Measurements from ENCODE around the gene RASGRF2.

The RASGRF2 gene

GRCh38 chr5:81213070-81213469 lies 252.9 kb downstream of the RASGRF2 start:
- no peak for DNase-seq

- DNase-seq: no peak
Observed at GRCh38 chr5:81214848-81215247, 254.7 kb downstream of the RASGRF2 start.

GRCh38 chr5:81216152-81216551 lies 256.0 kb downstream of the RASGRF2 start:
- DNase-seq: no peak

- DNase-seq: no peak
Observed at GRCh38 chr5:81219389-81219788, 259.2 kb downstream of the RASGRF2 start.

GRCh38 chr5:81222285-81222684 lies 262.1 kb downstream of the RASGRF2 start:
- no peak for DNase-seq

GRCh38 chr5:81225463-81225862 lies 265.3 kb downstream of the RASGRF2 start:
- no peak for DNase-seq

GRCh38 chr5:81226286-81226685 lies 266.1 kb downstream of the RASGRF2 start:
- DNase-seq: no peak

- DNase-seq: no peak
Observed at GRCh38 chr5:81226949-81227348, 266.8 kb downstream of the RASGRF2 start.

- DNase-seq: no peak
Observed at GRCh38 chr5:81228084-81228483, 267.9 kb downstream of the RASGRF2 start.

- DNase-seq: no peak
Observed at GRCh38 chr5:81230416-81230815, 270.3 kb downstream of the RASGRF2 start.

GRCh38 chr5:81232464-81233079 lies 272.4 kb downstream of the RASGRF2 start:
- peak; percentile 57 for DNase-seq

- DNase-seq: peak; percentile 78
Observed at GRCh38 chr5:81233080-81233634, 273.0 kb downstream of the RASGRF2 start, which contains the start of gene CKMT2. TSS of gene CKMT2 (plus strand) at chr5:81233322. CDS start at chr5:81251133, 17,811 bp downstream.

- DNase-seq: no peak
Observed at GRCh38 chr5:81234299-81234698, 274.1 kb downstream of the RASGRF2 start.

GRCh38 chr5:81234801-81235200 lies 274.6 kb downstream of the RASGRF2 start:
- DNase-seq: no peak

GRCh38 chr5:81235287-81236072 lies 275.3 kb downstream of the RASGRF2 start:
- no peak for DNase-seq

GRCh38 chr5:81238460-81238859 lies 278.3 kb downstream of the RASGRF2 start:
- DNase-seq: no peak

GRCh38 chr5:81239613-81240012 lies 279.4 kb downstream of the RASGRF2 start:
- DNase-seq: no peak

- no peak for DNase-seq
Observed at GRCh38 chr5:81241001-81241400, 280.8 kb downstream of the RASGRF2 start.

GRCh38 chr5:81241961-81242648 lies 281.9 kb downstream of the RASGRF2 start:
- no peak for DNase-seq

GRCh38 chr5:81242906-81243436 lies 282.8 kb downstream of the RASGRF2 start:
- no peak for DNase-seq

- DNase-seq: no peak
Observed at GRCh38 chr5:81244451-81244850, 284.3 kb downstream of the RASGRF2 start.

- no peak for DNase-seq
Observed at GRCh38 chr5:81245871-81246235, 285.7 kb downstream of the RASGRF2 start.

- DNase-seq: no peak
Observed at GRCh38 chr5:81246697-81247096, 286.5 kb downstream of the RASGRF2 start.

All from right forelimb (tissue), 1 donor.